T-cell (primary cell): ENCODE data around the gene C20orf204. TPM values are rescaled to one million over a fixed set of nuclear protein-coding genes. Genes with fewer than 3 reads are reported as not detected.

ENCODE experiments used
- ATAC-seq, 4 experiments: fragments of 200-7000 bp in 3 of 4; fragments of 150-1000 bp in 1 of 4; cut with Tn5 transposase; replicated peaks in 1 of 4; 1 replicate in 3 of 4; 2 replicates in 1 of 4; pipeline ENCODE4 v1.10.0; 2021; ENCODE audit warnings: moderate library complexity in 3 of 4, mild to moderate bottlenecking in 2 of 4, moderate number of reproducible peaks in 1 of 4
- CTCF ChIA-PET, 2 donors: fragments of 300-600 bp; sonication (Branson Sonifier 250); formaldehyde crosslinking; loops; one replicate each; lab custom pipeline; 2022; ENCODE audit warnings: antibody characterized with exemption in 2 of 2; lab: Charles Lee
- POLR2A ChIA-PET, 2 donors: fragments of 300-600 bp; sonication (Branson Sonifier 250); formaldehyde crosslinking; loops; one replicate each; lab custom pipeline; 2022; ENCODE audit warnings: antibody characterized with exemption in 2 of 2; lab: Charles Lee
- DNase-seq, 35 experiments: peaks; one replicate each; pipeline versions ENCODE4 v3.0.0 to v3.0.0-alpha.2; 2013 to 2023
- H3K27ac ChIP-seq: one replicate; pipeline ENCODE4 v1.5.1; 2013; ENCODE audit warnings: low read length
- H3K27me3 ChIP-seq, 2 experiments: replicated peaks in 1 of 2; 1 replicate in 1 of 2; 2 replicates in 1 of 2; pipeline versions ENCODE4 v1.6.1 to v1.7.0; 2013; ENCODE audit warnings: low read length in 1 of 2, mixed read lengths in 1 of 2; ENCODE audit not compliant: control insufficient read depth in 2 of 2, insufficient read depth in 2 of 2; ENCODE audit errors: extremely low read depth in 1 of 2
- H3K36me3 ChIP-seq, 2 donors: 1 replicate in 1 of 2; 2 replicates in 1 of 2; pipeline versions ENCODE4 v1.6.1 to v1.7.0; 2013; ENCODE audit warnings: low read length in 1 of 2; ENCODE audit not compliant: control insufficient read depth in 2 of 2, insufficient read depth in 1 of 2; ENCODE audit errors: extremely low read depth in 1 of 2
- H3K4me1 ChIP-seq, 2 experiments: 1 replicate in 1 of 2; 2 replicates in 1 of 2; pipeline versions ENCODE4 v1.6.1 to v1.7.0; 2013; ENCODE audit warnings: low read length in 2 of 2, mixed read lengths in 1 of 2; ENCODE audit not compliant: insufficient read depth in 2 of 2, control insufficient read depth in 1 of 2; ENCODE audit errors: extremely low read depth in 1 of 2
- H3K4me3 ChIP-seq, 2 donors: 1 replicate in 1 of 2; 2 replicates in 1 of 2; pipeline versions ENCODE4 v1.5.1 to v1.7.0; 2013; ENCODE audit warnings: mild to moderate bottlenecking in 2 of 2, low read length in 1 of 2, moderate library complexity in 1 of 2; ENCODE audit not compliant: control insufficient read depth in 1 of 2; ENCODE audit errors: extremely low read depth in 1 of 2
- H3K9me3 ChIP-seq: 2 replicates; pipeline ENCODE4 v1.7.0; 2013
- H3K27ac Mint-ChIP-seq, 2 donors: one replicate each; pipeline ENCODE4 v1.8.0; 2020 to 2021; ENCODE audit warnings: mild to moderate bottlenecking in 2 of 2, mixed read lengths in 2 of 2
- H3K27me3 Mint-ChIP-seq, 2 donors: one replicate each; pipeline ENCODE4 v1.8.0; 2021 to 2022; ENCODE audit warnings: mixed read lengths in 2 of 2
- H3K36me3 Mint-ChIP-seq: one replicate; pipeline ENCODE4 v1.8.0; 2021; ENCODE audit warnings: mixed read lengths
- H3K4me1 Mint-ChIP-seq, 3 donors: one replicate each; pipeline ENCODE4 v1.8.0; 2020 to 2022; ENCODE audit warnings: mixed read lengths in 3 of 3, mild to moderate bottlenecking in 1 of 3
- H3K4me3 Mint-ChIP-seq, 3 donors: one replicate each; pipeline ENCODE4 v1.8.0; 2020 to 2022; ENCODE audit warnings: mild to moderate bottlenecking in 3 of 3, mixed read lengths in 3 of 3, moderate library complexity in 3 of 3
- H3K9me3 Mint-ChIP-seq, 3 donors: one replicate each; pipeline ENCODE4 v1.8.0; 2020 to 2022; ENCODE audit warnings: mixed read lengths in 3 of 3
- whole genome bisulfite sequencing: methylation state at CpG from one replicate; pipeline ENCODE4 v1.1.5; 2013; ENCODE audit warnings: missing lambda C conversion rate; ENCODE audit not compliant: insufficient coverage; 5-methylcytosine and 5-hydroxymethylcytosine counted together
- total RNA-seq, 35 experiments: library from RNA in 6 of 35; stranded (reverse) in 6 of 35; fragments of 120-200 nt in 1 of 35; gene quantifications; one replicate each; pipeline versions ENCODE4 v1.2.1 to v1.2.4 and lab custom pipeline; 2013 to 2026

C20orf204 gene
- total RNA-seq, 5 donors from 2014 or later (not counting 1 experiment from before 2014, with no cell fraction given) = 4.5 to 20.8 (median 9.5) TPM

GRCh38 chr20:64056889-64057627, 21.1 kb downstream of the C20orf204 start:
- Mint-ChIP-seq H3K36me3 (no peaks in the 10 kb centered on the region), H3K27me3 (peaks cover 6 to 23% of the 10 kb centered on the region in 2 donors), H3K9me3 (no peaks in the 10 kb centered on the region), H3K27ac (peak overlapping the region in 1 of 2 donors; percentile 27), H3K4me1 (peaks cover 11 to 25% (median 13%) of the 10 kb centered on the region in 3 donors), H3K4me3 (peak overlapping the region; percentile 55 to 71 (median 64))
- peak overlapping the region; percentile 31 to 39 for H3K4me3 ChIP-seq
- H3K9me3 ChIP-seq = no peaks in the 10 kb centered on the region
- 66% methylated on average over 38 of the region's 39 CpGs for WGBS
- ATAC-seq = peak; percentile 27 to 58 (median 42)
- H3K27me3 ChIP-seq = peaks cover 0 to 59% of the 10 kb centered on the region in 2 experiments
- CTCF ChIA-PET = interaction anchor here (0.6 kb wide), 2 partner anchors 351 to 519 kb away, joined by 3 read pairs; no protein-coding TSS in a partner anchor
- DNase-seq = peak in 1 of 35 experiments; percentile 36
- peaks cover 0 to 26% of the 10 kb centered on the region in 2 experiments for H3K4me1 ChIP-seq
- no peak overlapping the region for H3K27ac ChIP-seq
- no peaks in the 10 kb centered on the region for H3K36me3 ChIP-seq
- POLR2A ChIA-PET = no interaction called here

GRCh38 chr20:64057628-64058498, 21.9 kb downstream of the C20orf204 start:
- Mint-ChIP-seq H3K36me3 (no peaks in the 10 kb centered on the region), H3K9me3 (no peaks in the 10 kb centered on the region), H3K27ac (no peak overlapping the region), H3K27me3 (peaks cover 6 to 19% of the 10 kb centered on the region in 2 donors), H3K4me1 (peaks cover 11 to 25% (median 13%) of the 10 kb centered on the region in 3 donors), H3K4me3 (peak overlapping the region; percentile 55 to 71 (median 64))
- H3K27me3 ChIP-seq = peaks cover 0 to 51% of the 10 kb centered on the region in 2 experiments
- DNase-seq = peak; percentile 34 to 86 (median 70)
- peak; percentile 79 to 84 (median 82) for ATAC-seq
- no peaks in the 10 kb centered on the region for H3K9me3 ChIP-seq
- ChIA-PET CTCF (interaction anchor here in 1 of 2 donors (0.6 to 1.2 kb wide), 2 partner anchors 18 to 352 kb away, joined by 3 read pairs; no protein-coding TSS in a partner anchor), POLR2A (no interaction called here)
- 38% methylated on average over 28 of the region's 33 CpGs for WGBS
- peaks cover 0 to 34% of the 10 kb centered on the region in 2 experiments for H3K4me1 ChIP-seq
- H3K36me3 ChIP-seq = no peaks in the 10 kb centered on the region
- no peak overlapping the region for H3K27ac ChIP-seq
- peak overlapping the region; percentile 31 to 39 for H3K4me3 ChIP-seq

- ChIA-PET POLR2A (no interaction called here), CTCF (interaction anchor here (0.7 to 1.2 kb wide), 3 partner anchors 19 to 416 kb away, joined by 3 to 7 read pairs (median 4); no protein-coding TSS in a partner anchor)
- no peak overlapping the region for H3K27ac ChIP-seq
- peaks cover 0 to 37% of the 10 kb centered on the region in 2 experiments for H3K4me1 ChIP-seq
- H3K9me3 Mint-ChIP-seq = no peaks in the 10 kb centered on the region
- H3K36me3 Mint-ChIP-seq = no peaks in the 10 kb centered on the region
- ATAC-seq (no peak), DNase-seq (no peak)
- no peaks in the 10 kb centered on the region for H3K36me3 ChIP-seq
- peaks cover 0 to 44% of the 10 kb centered on the region in 2 experiments for H3K27me3 ChIP-seq
- H3K9me3 ChIP-seq = no peaks in the 10 kb centered on the region
- H3K4me3 ChIP-seq = no peak overlapping the region
- peaks cover 12 to 22% (median 14%) of the 10 kb centered on the region in 3 donors for H3K4me1 Mint-ChIP-seq
- peaks cover 0 to 13% of the 10 kb centered on the region in 2 donors for H3K27me3 Mint-ChIP-seq
- H3K4me3 Mint-ChIP-seq = peak overlapping the region in 1 of 3 donors; percentile 71
- H3K27ac Mint-ChIP-seq = no peak overlapping the region
- WGBS = 57% methylated on average over 10 of the region's 12 CpGs
These were observed 22.6 kb downstream of the C20orf204 start for GRCh38 chr20:64058536-64058935.

- Mint-ChIP-seq H3K27ac (no peak overlapping the region), H3K36me3 (no peaks in the 10 kb centered on the region), H3K27me3 (no peaks in the 10 kb centered on the region), H3K9me3 (no peaks in the 10 kb centered on the region), H3K4me1 (peaks cover 45 to 47% (median 46%) of the 10 kb centered on the region in 3 donors), H3K4me3 (peak overlapping the region in 2 of 3 donors; percentile 24 to 82)
- no peaks in the 10 kb centered on the region for H3K36me3 ChIP-seq
- CTCF ChIA-PET = interaction anchor here in 1 of 2 donors (0.9 kb wide), 1 partner anchor 81 kb away, joined by 5 read pairs; the partner anchor contains the start of gene PRPF6
- no peaks in the 10 kb centered on the region for H3K9me3 ChIP-seq
- no peak overlapping the region for H3K4me3 ChIP-seq
- DNase-seq (no peak), ATAC-seq (no peak)
- peaks cover 0 to 8% of the 10 kb centered on the region in 2 experiments for H3K27me3 ChIP-seq
- H3K4me1 ChIP-seq = peaks cover 11 to 59% of the 10 kb centered on the region in 2 experiments
- WGBS = 78% methylated on average over 5 of the region's 5 CpGs
- peak overlapping the region; percentile 44 for H3K27ac ChIP-seq
- POLR2A ChIA-PET = no interaction called here
These were observed 26.3 kb downstream of the C20orf204 start for GRCh38 chr20:64062276-64062595.

GRCh38 chr20:64062596-64063388, 26.8 kb downstream of the C20orf204 start, which contains the start of gene TCEA2:
Gene TCEA2 (plus strand): TSS chr20:64063198. CDS start chr20:64063313, 115 bp downstream.
- 12% methylated on average over 85 of the region's 85 CpGs for WGBS
- Mint-ChIP-seq H3K27ac (peak within 1 kb of the TSS; percentile 72 to 77), H3K4me3 (peak within 1 kb of the TSS; percentile 82 to 88 (median 84)), H3K9me3 (no peaks in the 10 kb centered on the region), H3K36me3 (no peaks in the 10 kb centered on the region), H3K27me3 (no peaks in the 10 kb centered on the region), H3K4me1 (peaks cover 43 to 47% (median 46%) of the 10 kb centered on the region in 3 donors)
- ATAC-seq (peak; percentile 92 to 96 (median 94)), DNase-seq (peak; percentile 82 to 96 (median 90))
- Histone ChIP-seq H3K36me3 (no peaks in the 10 kb centered on the region), H3K4me3 (peak within 1 kb of the TSS; percentile 52 to 54), H3K4me1 (peaks cover 11 to 59% of the 10 kb centered on the region in 2 experiments), H3K9me3 (no peaks in the 10 kb centered on the region), H3K27me3 (peaks cover 0 to 3% of the 10 kb centered on the region in 2 experiments), H3K27ac (peak within 1 kb of the TSS; percentile 44)
- CTCF ChIA-PET = interaction anchor here in 1 of 2 donors (0.6 to 0.9 kb wide), 2 partner anchors 82 to 157 kb away, joined by 3 to 5 read pairs; partner anchors contain the start of gene PRPF6
- POLR2A ChIA-PET = no interaction called here
